HepG2 (cell line): Measurements from ENCODE around the gene DBN1. TPM values are rescaled to one million over a fixed set of nuclear protein-coding genes. Genes with fewer than 3 reads are reported as not detected.

ENCODE experiments used
- DBP ChIP-seq: sonication (generic); formaldehyde crosslinking; IDR thresholded peaks from 2 replicates; pipeline ENCODE4 v1.4.0; 2020; ENCODE audit warnings: missing genetic modification reagents; ENCODE audit errors: not compliant biosample characterization
- DPF2 ChIP-seq: sonication (generic); formaldehyde crosslinking; IDR thresholded peaks from 2 replicates; pipeline ENCODE4 v1.4.0; 2020; ENCODE audit warnings: mild to moderate bottlenecking, low read depth, missing genetic modification reagents, borderline replicate concordance
- FIP1L1 ChIP-seq: fragments of 200-400 bp; formaldehyde crosslinking; IDR thresholded peaks from 2 replicates; pipeline ENCODE4 v1.6.1; 2018; ENCODE audit warnings: low read depth, mild to moderate bottlenecking, low read length, moderate library complexity, borderline replicate concordance; ENCODE audit not compliant: insufficient read depth
- FOXK2 ChIP-seq: fragments of 450-650 bp; IDR thresholded peaks from 2 replicates; pipeline ENCODE4 v1.6.1; 2016
- KDM2A ChIP-seq: sonication (generic); formaldehyde crosslinking; IDR thresholded peaks from 2 replicates; pipeline ENCODE4 v1.4.0; 2020; ENCODE audit warnings: low read depth, missing genetic modification reagents, borderline replicate concordance
- KDM5A ChIP-seq: fragments of 200-600 bp; sonication (generic); IDR thresholded peaks from 2 replicates; pipeline ENCODE4 v1.7.0; 2018; ENCODE audit warnings: antibody characterized with exemption, mild to moderate bottlenecking, low read length, borderline replicate concordance
- LCORL ChIP-seq, 2 experiments: fragments of 450-650 bp in 1 of 2; sonication (generic) in 1 of 2; formaldehyde crosslinking in 1 of 2; IDR thresholded peaks; 2 replicates each; pipeline versions ENCODE4 v1.5.0 to v1.6.1; 2017 to 2020; ENCODE audit warnings: antibody characterized with exemption in 1 of 2, missing genetic modification reagents in 1 of 2
- MEIS1 ChIP-seq: sonication (generic); formaldehyde crosslinking; IDR thresholded peaks from 2 replicates; pipeline ENCODE4 v1.9.0; 2021; ENCODE audit warnings: mild to moderate bottlenecking, missing genetic modification reagents, moderate library complexity, borderline replicate concordance
- MYC ChIP-seq: sonication (generic); formaldehyde crosslinking; IDR thresholded peaks from 2 replicates; pipeline ENCODE4 v1.9.0; 2021; ENCODE audit warnings: missing genetic modification reagents, borderline replicate concordance
- PRDM15 ChIP-seq: sonication (generic); formaldehyde crosslinking; IDR thresholded peaks from 2 replicates; pipeline ENCODE4 v1.4.0; 2020; ENCODE audit warnings: missing genetic modification reagents
- SNAI1 ChIP-seq: sonication (generic); formaldehyde crosslinking; IDR thresholded peaks from 2 replicates; pipeline ENCODE4 v1.5.0; 2020; ENCODE audit warnings: mild to moderate bottlenecking, missing genetic modification reagents, borderline replicate concordance
- SOX13 ChIP-seq, 3 experiments: fragments of 450-650 bp in 1 of 3; sonication (generic) in 1 of 3; formaldehyde crosslinking in 1 of 3; IDR thresholded peaks in 2 of 3; conservative IDR thresholded peaks in 1 of 3; 2 replicates each; pipeline versions ENCODE4 v1.5.0 to v1.6.1; 2016 to 2020; ENCODE audit warnings: antibody characterized with exemption in 1 of 3, mild to moderate bottlenecking in 1 of 3, missing compliant biosample characterization in 1 of 3, missing genetic modification reagents in 1 of 3, moderate library complexity in 1 of 3
- ZBTB39 ChIP-seq: sonication (generic); formaldehyde crosslinking; IDR thresholded peaks from 2 replicates; pipeline ENCODE4 v1.5.0; 2020; ENCODE audit warnings: missing genetic modification reagents
- ZNF34 ChIP-seq: sonication (generic); formaldehyde crosslinking; IDR thresholded peaks from 2 replicates; pipeline ENCODE4 v1.4.0; 2020; ENCODE audit warnings: mild to moderate bottlenecking, missing genetic modification reagents, borderline replicate concordance
- ZNF670 ChIP-seq: sonication (generic); formaldehyde crosslinking; IDR thresholded peaks from 2 replicates; pipeline ENCODE4 v1.8.0; 2022; ENCODE audit warnings: mild to moderate bottlenecking, missing genetic modification reagents, borderline replicate concordance
- polyA plus RNA-seq, 8 experiments: library from polyadenylated mRNA; depleted of rRNA in 3 of 8; stranded (reverse) in 7 of 8; unstranded in 1 of 8; fragments of >200 nt; fragmentation: Illumina TruSeq in 4 of 8; extraction: Trizol in 4 of 8; gene quantifications; 2 replicates each; pipeline versions ENCODE4 v1.2.1 to v1.2.3, GENCODE V29; 2011 to 2016; ENCODE audit warnings: low read depth in 4 of 8, missing spikeins in 1 of 8, mixed read lengths in 1 of 8; ENCODE audit not compliant: insufficient read depth in 1 of 8
- total RNA-seq, 5 experiments: library from RNA; depleted of rRNA; stranded (reverse); fragments of >200 nt; fragmentation: Illumina TruSeq; extraction: Trizol; gene quantifications; 2 replicates each; pipeline ENCODE4 v1.2.3, GENCODE V29; 2016; ENCODE audit warnings: low read depth in 1 of 5

Gene DBN1
- total and polyA plus RNA-seq, 2 of the 13 experiments (the other 11 are each of a cell fraction or from before 2014, with no cell fraction given) = 27.0 to 37.3 TPM

- TF ChIP-seq SOX13 (IDR thresholded peaks at IDR 0.05) (no peak), SOX13 (CRISPR knock-in tag; conservative IDR thresholded peaks at IDR 0.05 in 1 of 2, IDR thresholded peaks at IDR 0.05 in 1 of 2) (peak in 1 of 2 experiments; percentile 9; a peak in 1 of 4 replicates), MYC (CRISPR knock-in tag) (peak; percentile 39; the same call in 1 of the 2 replicates), ZNF670 (no peak), MEIS1 (CRISPR knock-in tag) (peak; percentile 80; the same call in 1 of the 2 replicates), PRDM15 (CRISPR knock-in tag) (no peak), ZNF34 (CRISPR knock-in tag) (no peak), ZBTB39 (CRISPR knock-in tag) (no peak), DPF2 (CRISPR knock-in tag) (0 out of 2 replicates have a peak, but pooled peaks have one; percentile 31), DBP (CRISPR knock-in tag) (no peak), FIP1L1 (no peak), KDM5A (no peak), KDM2A (CRISPR knock-in tag) (no peak), SNAI1 (CRISPR knock-in tag) (no peak), FOXK2 (no peak), LCORL (IDR thresholded peaks at IDR 0.05) (no peak), LCORL (CRISPR knock-in tag; IDR thresholded peaks at IDR 0.05) (no peak)
Observed at GRCh38 chr5:177434942-177435738, 38.3 kb downstream of the DBN1 start (continued).
